NCI-H526 treated with DMSO at 0.1 percent for 48 hours (cell line): Measurements from ENCODE around the gene RNF31.

Experiments used
- DNase-seq: peaks from one replicate; lab custom pipeline; 2025; lab: John Stamatoyannopoulos, UW

The RNF31 gene

DNA sequence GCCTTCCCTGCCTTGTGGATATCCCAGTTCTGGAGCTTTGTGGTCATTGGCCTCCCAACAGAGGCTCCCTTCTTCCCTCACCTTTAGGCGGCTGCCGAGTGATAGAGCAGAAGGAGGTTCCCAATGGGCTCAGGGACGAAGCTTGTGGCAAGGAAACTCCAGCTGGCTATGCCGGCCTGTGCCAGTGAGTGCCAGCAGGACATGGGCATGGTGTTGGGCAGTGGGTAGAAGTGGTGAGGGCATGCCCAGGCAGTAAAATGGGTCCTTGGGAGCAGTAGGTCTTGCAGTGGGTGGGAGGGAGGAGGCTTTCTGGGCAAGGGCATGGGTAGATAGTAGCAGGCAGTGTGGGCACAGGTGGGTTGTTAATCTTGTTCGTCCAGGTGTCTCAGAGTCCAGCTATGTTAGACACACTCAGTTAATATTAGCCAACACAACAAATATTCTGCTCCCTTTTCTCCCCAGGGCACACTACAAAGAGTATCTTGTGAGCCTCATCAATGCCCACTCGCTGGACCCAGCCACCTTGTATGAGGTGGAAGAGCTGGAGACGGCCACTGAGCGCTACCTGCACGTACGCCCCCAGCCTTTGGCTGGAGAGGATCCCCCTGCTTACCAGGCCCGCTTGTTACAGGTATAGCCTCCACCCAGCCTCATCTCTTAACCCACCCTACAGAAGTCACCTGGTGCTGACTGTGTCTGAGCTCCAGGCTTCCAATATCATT is 12.6 kb downstream of the RNF31 start:
- no peak for DNase-seq

GRCh38 chr14:24160499-24160849 is 13.2 kb downstream of the RNF31 start:
- DNase-seq, result no peak

DNA sequence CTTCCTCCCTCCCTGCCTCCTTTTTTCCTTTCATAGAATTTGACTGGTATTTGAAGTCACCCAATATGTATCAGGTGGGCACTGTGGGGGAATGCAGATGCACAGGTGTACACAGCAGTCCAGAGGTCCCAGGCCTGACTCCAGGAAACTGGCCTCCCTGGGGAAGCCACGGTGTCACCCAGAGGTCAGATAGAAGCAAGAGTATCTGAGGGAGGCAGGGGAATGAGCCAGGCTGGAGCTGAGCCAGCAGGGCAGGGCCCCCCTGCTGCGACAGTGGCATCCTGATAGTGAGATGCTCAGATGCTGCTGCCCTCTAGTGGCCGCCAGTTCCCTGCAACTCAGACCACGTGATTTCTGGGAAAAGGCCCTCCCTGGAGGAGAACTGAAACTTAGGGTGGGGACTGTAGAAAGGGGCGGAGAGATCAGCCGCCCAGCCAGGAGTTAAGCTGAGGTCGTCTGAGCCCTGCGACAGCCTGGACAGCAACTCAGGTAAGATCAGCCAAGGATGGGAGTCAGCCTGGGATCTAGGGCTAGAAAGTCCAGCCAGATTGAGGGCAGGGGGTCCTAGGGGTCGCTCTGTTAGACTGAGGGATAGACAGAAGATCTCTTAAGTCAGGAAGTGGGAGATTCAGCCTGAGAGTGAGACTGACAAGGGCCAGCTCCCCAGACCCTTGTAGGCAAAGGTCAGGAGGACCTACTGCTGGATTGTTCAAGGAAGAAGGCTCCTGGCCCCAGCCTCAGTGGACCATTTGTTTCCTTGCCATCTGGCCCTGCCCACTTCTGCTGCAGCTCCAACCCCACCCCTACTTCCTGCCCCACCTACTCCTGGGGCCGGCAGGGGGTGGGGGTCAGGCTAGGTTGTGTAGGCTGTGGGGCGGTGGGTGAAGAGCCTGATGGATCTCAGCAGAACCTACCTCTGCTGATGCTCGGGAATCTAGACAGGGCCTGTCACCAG is 13.8 kb downstream of the RNF31 start, which contains the start of gene IRF9:
TSS of gene IRF9 (plus strand) at position 416 of the 955 bp plus-strand sequence. CDS start 880 bp downstream, outside the sequence.
- DNase-seq, result peak; percentile 74

GRCh38 chr14:24162093-24162492 is 14.8 kb downstream of the RNF31 start:
- no peak for DNase-seq

GRCh38 chr14:24164518-24164991 is 17.3 kb downstream of the RNF31 start:
- DNase-seq, result no peak

DNA sequence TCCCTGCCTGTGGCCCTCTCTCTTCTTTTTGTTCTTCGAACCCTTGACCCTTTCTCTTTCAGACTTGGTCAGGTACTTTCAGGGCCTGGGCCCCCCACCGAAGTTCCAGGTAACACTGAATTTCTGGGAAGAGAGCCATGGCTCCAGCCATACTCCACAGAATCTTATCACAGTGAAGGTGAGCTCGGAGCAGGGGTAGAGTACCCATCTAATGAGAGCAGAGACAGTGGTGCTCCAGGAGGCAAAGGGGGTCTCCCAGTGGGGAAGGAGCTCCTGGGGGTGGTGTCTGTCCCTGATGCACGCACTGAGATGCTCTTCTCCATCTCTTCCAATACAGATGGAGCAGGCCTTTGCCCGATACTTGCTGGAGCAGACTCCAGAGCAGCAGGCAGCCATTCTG is 18.5 kb downstream of the RNF31 start:
- no peak for DNase-seq

GRCh38 chr14:24167469-24168114 is 20.3 kb downstream of the RNF31 start:
- no peak for DNase-seq

- DNase-seq, result peak; percentile 97
Measured at GRCh38 chr14:24171422-24172260, 24.3 kb downstream of the RNF31 start, which contains the start of gene REC8. Gene REC8 (plus strand): TSS chr14:24172080. CDS start chr14:24172553, 473 bp downstream.

DNA sequence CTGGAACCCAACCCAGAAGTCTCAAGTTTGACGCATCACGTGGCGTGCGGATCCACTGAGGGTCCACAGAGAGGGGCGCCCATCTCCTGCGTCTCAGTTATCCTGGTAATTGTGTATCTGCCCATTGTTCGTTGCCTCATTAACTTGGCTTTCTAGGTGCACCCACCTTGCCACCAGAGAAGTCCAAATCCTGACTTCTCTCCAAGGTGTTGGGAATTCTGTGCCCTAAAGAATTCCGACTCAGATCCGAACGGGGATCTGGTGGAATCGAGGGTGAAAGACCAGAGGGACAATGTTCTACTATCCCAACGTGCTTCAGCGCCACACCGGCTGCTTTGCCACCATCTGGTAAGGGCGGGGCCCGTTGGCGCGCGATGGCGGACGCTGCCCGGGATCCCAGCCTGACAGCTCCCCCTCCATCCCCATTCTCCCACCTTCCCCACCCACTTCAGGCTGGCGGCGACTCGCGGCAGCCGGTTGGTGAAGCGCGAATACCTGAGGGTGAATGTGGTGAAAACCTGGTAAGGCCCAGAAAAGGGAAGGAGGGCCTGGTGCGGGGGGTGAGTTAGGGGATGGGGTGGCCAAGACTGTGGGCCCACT is 25.1 kb downstream of the RNF31 start:
- DNase-seq, result no peak

- no peak for DNase-seq
Measured at GRCh38 chr14:24172871-24173281, 25.6 kb downstream of the RNF31 start.

DNA sequence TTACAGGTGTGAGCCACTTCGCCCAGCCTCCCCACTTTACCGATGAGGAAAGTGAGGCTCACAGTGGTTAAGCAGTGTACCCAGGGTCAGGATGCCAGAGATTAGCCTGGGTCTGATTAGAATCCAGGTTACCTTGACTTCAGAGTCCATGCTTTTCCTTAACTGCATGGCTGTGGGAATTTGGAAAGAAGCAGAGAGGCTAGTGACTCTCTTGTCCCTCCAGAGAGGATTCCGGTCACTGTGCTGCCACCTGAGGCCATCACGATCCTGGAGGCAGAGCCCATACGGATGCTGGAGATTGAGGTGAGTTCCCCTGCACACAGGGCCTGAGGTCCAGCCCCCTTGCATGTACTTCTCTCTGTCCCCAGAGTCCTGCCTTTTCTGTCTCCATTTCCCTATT is 29.3 kb downstream of the RNF31 start:
- DNase-seq, result no peak

GRCh38 chr14:24177041-24177825 is 29.9 kb downstream of the RNF31 start:
- DNase-seq, result no peak

GRCh38 chr14:24177891-24178290 is 30.6 kb downstream of the RNF31 start:
- DNase-seq, result no peak

- no peak for DNase-seq
Measured at GRCh38 chr14:24178399-24179178, 31.3 kb downstream of the RNF31 start.

DNA sequence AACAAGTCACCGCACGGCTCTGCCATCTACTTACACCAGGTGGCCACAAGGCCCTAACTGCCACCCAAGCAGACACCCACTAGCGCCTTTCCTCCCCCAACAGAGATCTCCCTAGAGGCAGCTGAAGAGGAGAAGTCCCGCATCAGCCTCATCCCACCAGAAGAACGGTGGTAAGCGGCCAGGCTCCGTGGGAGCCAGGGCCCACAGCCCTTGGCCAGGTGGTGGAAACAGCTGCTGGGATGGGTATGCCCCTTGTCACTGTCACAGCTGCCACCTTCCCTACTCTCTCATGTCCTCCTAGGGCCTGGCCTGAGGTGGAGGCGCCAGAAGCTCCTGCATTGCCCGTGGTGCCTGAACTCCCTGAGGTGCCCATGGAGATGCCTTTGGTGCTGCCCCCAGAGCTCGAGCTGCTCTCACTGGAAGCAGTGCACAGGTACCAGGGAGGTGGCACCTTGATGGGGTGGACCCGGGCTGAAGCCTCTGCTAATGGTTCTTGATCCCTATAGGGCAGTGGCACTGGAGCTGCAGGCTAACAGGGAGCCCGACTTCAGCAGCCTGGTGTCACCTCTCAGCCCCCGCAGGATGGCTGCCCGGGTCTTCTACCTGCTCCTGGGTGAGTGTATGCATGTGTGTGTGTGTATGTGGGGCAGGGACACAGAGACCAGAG is 32.1 kb downstream of the RNF31 start:
- no peak for DNase-seq

DNA sequence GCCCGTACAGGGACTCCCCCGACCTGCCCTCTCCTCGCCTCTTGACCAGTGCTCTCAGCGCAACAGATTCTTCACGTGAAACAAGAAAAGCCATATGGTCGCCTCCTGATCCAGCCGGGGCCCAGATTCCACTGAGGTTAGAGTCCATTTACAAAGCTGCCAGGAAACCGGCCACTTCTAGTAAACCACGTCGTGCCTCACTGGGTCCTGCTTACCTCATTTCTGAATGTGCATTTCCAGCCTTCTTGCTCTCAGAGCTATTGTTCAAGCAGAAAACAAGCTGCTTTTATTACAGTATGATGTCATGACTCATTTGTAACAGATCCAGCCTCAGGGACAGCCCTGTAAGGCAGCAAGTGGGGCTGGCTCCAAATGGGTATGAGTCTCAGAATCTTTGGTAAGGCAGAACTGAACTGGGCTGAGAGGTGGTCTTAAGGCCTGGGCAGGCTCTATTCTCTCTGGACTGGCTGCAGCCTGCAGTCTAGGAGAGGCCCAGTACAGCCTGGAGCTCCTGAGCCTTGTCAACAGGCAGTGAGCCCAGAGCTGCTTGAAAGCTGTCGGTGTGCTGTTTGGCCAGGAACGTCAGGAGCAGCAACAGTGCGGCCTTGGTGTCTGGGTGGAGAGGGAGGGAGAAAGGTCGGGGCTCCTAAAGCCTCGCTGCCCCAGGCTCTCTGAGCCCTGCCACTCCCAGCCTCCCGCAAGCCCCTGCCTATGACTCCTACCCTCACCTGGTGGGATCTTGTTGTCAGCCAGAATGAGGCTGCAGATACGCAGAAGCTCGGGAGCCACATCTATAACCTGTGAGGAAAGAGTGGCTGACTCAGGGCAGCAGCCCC is 32.9 kb downstream of the RNF31 start:
- DNase-seq, result no peak

GRCh38 chr14:24181371-24182077 is 34.2 kb downstream of the RNF31 start:
- no peak for DNase-seq
